K562 (cell line): ENCODE data around the gene CARD11. TPM values are rescaled to one million over a fixed set of nuclear protein-coding genes. Genes with fewer than 3 reads are reported as not detected.

ENCODE experiments used
- BRCA1 ChIP-seq, 2 experiments: fragments of 450-650 bp in 1 of 2; sonication (generic) in 1 of 2; formaldehyde crosslinking in 1 of 2; IDR thresholded peaks; 2 replicates each; pipeline versions ENCODE4 v1.5.0 to v1.6.1; 2017 to 2020; ENCODE audit warnings: mild to moderate bottlenecking in 1 of 2, missing genetic modification reagents in 1 of 2
- CXXC5 ChIP-seq: fragments of 250-450 bp; sonication (Bioruptor Pico); IDR thresholded peaks from 2 replicates; pipeline ENCODE4 v1.8.0; 2022; ENCODE audit warnings: inconsistent platforms, mild to moderate bottlenecking, moderate library complexity
- FIP1L1 ChIP-seq: fragments of 200-400 bp; formaldehyde crosslinking; IDR thresholded peaks from 2 replicates; pipeline ENCODE4 v1.6.1; 2018; ENCODE audit warnings: mild to moderate bottlenecking, low read depth, low read length; ENCODE audit not compliant: poor library complexity, severe bottlenecking
- KHSRP ChIP-seq: fragments of 450-650 bp; IDR thresholded peaks from 2 replicates; pipeline ENCODE4 v1.6.1; 2017
- L3MBTL2 ChIP-seq: fragments of 450-650 bp; IDR thresholded peaks from 2 replicates; pipeline ENCODE4 v1.6.1; 2016; ENCODE audit warnings: mild to moderate bottlenecking, moderate library complexity
- MAFG ChIP-seq: fragments of 450-650 bp; conservative IDR thresholded peaks from 2 replicates; pipeline ENCODE4 v1.6.1; 2016; ENCODE audit warnings: missing genetic modification characterization, missing compliant biosample characterization
- MYC ChIP-seq, 2 experiments: fragments of 250-450 bp in 1 of 2; sonication (Bioruptor Pico) in 1 of 2; IDR thresholded peaks; 2 replicates each; pipeline versions ENCODE4 v1.5.1 to v1.6.1; 2012 to 2021; ENCODE audit warnings: low read depth in 2 of 2, borderline replicate concordance in 1 of 2, improper control_type of control experiment in 1 of 2, low read length in 1 of 2, mild to moderate bottlenecking in 1 of 2, moderate library complexity in 1 of 2
- NKRF ChIP-seq: fragments of 450-650 bp; IDR thresholded peaks from 2 replicates; pipeline ENCODE4 v1.6.1; 2016; ENCODE audit warnings: borderline replicate concordance
- PHF8 ChIP-seq: fragments of 200-600 bp; sonication (generic); IDR thresholded peaks from 2 replicates; pipeline ENCODE4 v1.6.1; 2012; ENCODE audit warnings: mixed run types, mild to moderate bottlenecking, inconsistent platforms, low read length, moderate library complexity, borderline replicate concordance
- RBM34 ChIP-seq: fragments of 200-400 bp; formaldehyde crosslinking; IDR thresholded peaks from 2 replicates; pipeline ENCODE4 v1.6.1; 2018; ENCODE audit warnings: low read length, borderline replicate concordance; ENCODE audit not compliant: insufficient read depth
- TBP ChIP-seq: optimal IDR thresholded peaks from 2 replicates; pipeline ENCODE3; 2011; ENCODE audit warnings: low read depth, low read length, improper control_type of control experiment
- TEAD1 ChIP-seq, 2 experiments: fragments of 450-650 bp in 1 of 2; sonication (generic) in 1 of 2; formaldehyde crosslinking; IDR thresholded peaks; 2 replicates each; pipeline versions ENCODE4 v1.4.0 to v1.8.0; 2020 to 2022; ENCODE audit warnings: mild to moderate bottlenecking in 2 of 2, missing genetic modification reagents in 1 of 2
- TRIM24 ChIP-seq, 2 experiments: fragments of 450-650 bp; IDR thresholded peaks; 2 replicates each; pipeline ENCODE4 v1.6.1; 2016
- polyA plus RNA-seq, 8 experiments: library from polyadenylated mRNA; depleted of rRNA in 4 of 8; stranded (reverse) in 5 of 8; unstranded in 3 of 8; fragments of >200 nt; fragmentation: Nextera tagmentation in 2 of 8; fragmentation: Illumina TruSeq in 1 of 8; extraction: Ambion mirVana in 2 of 8; extraction: Trizol in 1 of 8; gene quantifications; 2 replicates each; pipeline versions ENCODE4 v1.2.1 to v1.2.3, GENCODE V29; 2011 to 2014; ENCODE audit warnings: inconsistent platforms in 1 of 8, missing spikeins in 1 of 8
- total RNA-seq, 7 experiments: library from RNA; depleted of rRNA in 6 of 7; stranded (reverse); fragments of >200 nt in 6 of 7; fragmentation: Illumina TruSeq in 2 of 7; extraction: Trizol in 2 of 7; gene quantifications; 2 replicates each; pipeline versions ENCODE4 v1.2.1 to v1.2.3, GENCODE V29; 2011 to 2021; ENCODE audit warnings: low replicate concordance in 1 of 7
- TF ChIP-seq, protein P1 (sequence below): fragments of 150-350 bp; IDR thresholded peaks from 2 replicates; pipeline ENCODE4 v1.6.1; 2014; ENCODE audit warnings: low read depth, mild to moderate bottlenecking, low read length, borderline replicate concordance
- TF ChIP-seq, protein P2 (sequence below): fragments of 250-450 bp; sonication (Bioruptor Pico); IDR thresholded peaks from 2 replicates; pipeline ENCODE4 v1.4.0; 2020; ENCODE audit warnings: mild to moderate bottlenecking, moderate library complexity

CARD11 gene
- total and polyA plus RNA-seq, 9 of the 15 experiments (the other 6 are each of a cell fraction or from before 2014, with no cell fraction given), result 0.07 to 12.8 (median 5.7) TPM

DNA sequence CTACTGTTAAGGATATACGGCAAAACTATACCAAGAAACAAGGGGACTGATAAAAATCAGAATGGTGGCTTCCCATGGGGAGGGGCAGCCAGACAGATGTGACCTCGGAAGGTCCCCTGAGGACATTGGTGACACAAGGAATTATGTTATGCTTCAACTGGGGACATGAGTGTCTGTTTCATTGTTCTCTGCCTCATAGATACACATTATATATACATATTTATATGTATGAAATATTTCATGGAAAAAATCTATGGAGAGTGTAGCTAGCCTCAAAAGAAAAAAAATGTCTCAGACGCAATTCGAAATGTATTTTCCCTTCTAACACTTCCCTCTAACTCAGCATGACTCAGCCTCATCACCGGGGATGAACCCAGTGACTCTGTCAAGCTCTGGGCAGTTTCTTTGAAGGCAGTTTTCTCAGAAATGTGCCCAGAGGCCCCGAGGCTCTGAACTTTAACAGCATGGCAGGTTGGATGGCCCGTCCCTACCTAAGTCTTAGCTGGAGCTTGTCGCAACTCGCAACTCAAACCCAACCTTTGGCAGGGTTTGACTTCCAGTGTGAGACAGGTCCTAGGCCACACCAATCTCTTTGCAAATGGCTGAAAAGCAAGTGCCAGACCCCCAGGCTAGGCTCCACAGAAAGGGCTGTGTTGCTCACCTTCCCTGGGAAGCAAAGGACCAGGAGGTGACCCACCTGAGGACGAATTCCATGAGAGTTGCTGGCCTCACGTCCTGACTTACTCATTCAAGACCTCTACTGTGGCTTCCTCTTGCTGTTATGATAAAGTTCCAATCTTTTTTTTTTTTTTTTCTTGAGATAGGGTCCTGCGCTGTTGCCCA is 86.9 kb downstream of the CARD11 start (continued):
- TF ChIP-seq NKRF (no peak), TRIM24 (IDR thresholded peaks at IDR 0.05) (peak in 1 of 2 experiments; percentile 36; a peak in 1 of 4 replicates), PHF8 (peak; percentile 12; the same call in 1 of the 2 replicates), RBM34 (no peak), BRCA1 (IDR thresholded peaks at IDR 0.05) (no peak), BRCA1 (CRISPR knock-in tag; IDR thresholded peaks at IDR 0.05) (no peak), CXXC5 (CRISPR knock-in tag) (peak; percentile 82; the same call in 1 of the 2 replicates), FIP1L1 (no peak), MAFG (tag) (peak; percentile 92), KHSRP (no peak), L3MBTL2 (peak; percentile 95), TBP (peak; percentile 6), TEAD1 (CRISPR knock-in tag; IDR thresholded peaks at IDR 0.05) (0 out of 4 replicates have a peak, but pooled peaks of 1 of the 2 experiments have one; percentile 48), MYC (IDR thresholded peaks at IDR 0.05; ENCODE audit: low read depth, low read length) (peak; percentile 59; the same call in 1 of the 2 replicates), MYC (CRISPR knock-in tag; IDR thresholded peaks at IDR 0.05; ENCODE audit: borderline replicate concordance, low read depth) (peak; percentile 78)
- TF ChIP-seq, protein P1, sequence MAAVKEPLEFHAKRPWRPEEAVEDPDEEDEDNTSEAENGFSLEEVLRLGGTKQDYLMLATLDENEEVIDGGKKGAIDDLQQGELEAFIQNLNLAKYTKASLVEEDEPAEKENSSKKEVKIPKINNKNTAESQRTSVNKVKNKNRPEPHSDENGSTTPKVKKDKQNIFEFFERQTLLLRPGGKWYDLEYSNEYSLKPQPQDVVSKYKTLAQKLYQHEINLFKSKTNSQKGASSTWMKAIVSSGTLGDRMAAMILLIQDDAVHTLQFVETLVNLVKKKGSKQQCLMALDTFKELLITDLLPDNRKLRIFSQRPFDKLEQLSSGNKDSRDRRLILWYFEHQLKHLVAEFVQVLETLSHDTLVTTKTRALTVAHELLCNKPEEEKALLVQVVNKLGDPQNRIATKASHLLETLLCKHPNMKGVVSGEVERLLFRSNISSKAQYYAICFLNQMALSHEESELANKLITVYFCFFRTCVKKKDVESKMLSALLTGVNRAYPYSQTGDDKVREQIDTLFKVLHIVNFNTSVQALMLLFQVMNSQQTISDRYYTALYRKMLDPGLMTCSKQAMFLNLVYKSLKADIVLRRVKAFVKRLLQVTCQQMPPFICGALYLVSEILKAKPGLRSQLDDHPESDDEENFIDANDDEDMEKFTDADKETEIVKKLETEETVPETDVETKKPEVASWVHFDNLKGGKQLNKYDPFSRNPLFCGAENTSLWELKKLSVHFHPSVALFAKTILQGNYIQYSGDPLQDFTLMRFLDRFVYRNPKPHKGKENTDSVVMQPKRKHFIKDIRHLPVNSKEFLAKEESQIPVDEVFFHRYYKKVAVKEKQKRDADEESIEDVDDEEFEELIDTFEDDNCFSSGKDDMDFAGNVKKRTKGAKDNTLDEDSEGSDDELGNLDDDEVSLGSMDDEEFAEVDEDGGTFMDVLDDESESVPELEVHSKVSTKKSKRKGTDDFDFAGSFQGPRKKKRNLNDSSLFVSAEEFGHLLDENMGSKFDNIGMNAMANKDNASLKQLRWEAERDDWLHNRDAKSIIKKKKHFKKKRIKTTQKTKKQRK, result no peak
- TF ChIP-seq, protein P2, sequence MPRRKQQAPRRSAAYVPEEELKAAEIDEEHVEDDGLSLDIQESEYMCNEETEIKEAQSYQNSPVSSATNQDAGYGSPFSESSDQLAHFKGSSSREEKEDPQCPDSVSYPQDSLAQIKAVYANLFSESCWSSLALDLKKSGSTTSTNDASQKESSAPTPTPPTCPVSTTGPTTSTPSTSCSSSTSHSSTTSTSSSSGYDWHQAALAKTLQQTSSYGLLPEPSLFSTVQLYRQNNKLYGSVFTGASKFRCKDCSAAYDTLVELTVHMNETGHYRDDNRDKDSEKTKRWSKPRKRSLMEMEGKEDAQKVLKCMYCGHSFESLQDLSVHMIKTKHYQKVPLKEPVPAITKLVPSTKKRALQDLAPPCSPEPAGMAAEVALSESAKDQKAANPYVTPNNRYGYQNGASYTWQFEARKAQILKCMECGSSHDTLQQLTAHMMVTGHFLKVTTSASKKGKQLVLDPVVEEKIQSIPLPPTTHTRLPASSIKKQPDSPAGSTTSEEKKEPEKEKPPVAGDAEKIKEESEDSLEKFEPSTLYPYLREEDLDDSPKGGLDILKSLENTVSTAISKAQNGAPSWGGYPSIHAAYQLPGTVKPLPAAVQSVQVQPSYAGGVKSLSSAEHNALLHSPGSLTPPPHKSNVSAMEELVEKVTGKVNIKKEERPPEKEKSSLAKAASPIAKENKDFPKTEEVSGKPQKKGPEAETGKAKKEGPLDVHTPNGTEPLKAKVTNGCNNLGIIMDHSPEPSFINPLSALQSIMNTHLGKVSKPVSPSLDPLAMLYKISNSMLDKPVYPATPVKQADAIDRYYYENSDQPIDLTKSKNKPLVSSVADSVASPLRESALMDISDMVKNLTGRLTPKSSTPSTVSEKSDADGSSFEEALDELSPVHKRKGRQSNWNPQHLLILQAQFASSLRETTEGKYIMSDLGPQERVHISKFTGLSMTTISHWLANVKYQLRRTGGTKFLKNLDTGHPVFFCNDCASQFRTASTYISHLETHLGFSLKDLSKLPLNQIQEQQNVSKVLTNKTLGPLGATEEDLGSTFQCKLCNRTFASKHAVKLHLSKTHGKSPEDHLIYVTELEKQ, result 0 out of 2 replicates have a peak, but pooled peaks have one; percentile 20
